Uterus (tissue), 2 donors: ENCODE data around the gene PCSK4.

Experiments used
- POLR2A ChIP-seq, 2 donors: fragments of 450-650 bp; IDR thresholded peaks; one replicate each; pipeline ENCODE4 v1.6.1; 2016; ENCODE audit warnings: antibody characterized with exemption in 2 of 2, mild to moderate bottlenecking in 1 of 2, moderate library complexity in 1 of 2
- TF ChIP-seq, protein P1 (sequence below), 4 experiments: fragments of 200-600 bp in 2 of 4; fragments of 450-650 bp in 2 of 4; sonication (generic) in 2 of 4; IDR thresholded peaks; one replicate each; pipeline ENCODE4 v1.5.1; 2016 to 2019; ENCODE audit warnings: antibody characterized with exemption in 4 of 4, mild to moderate bottlenecking in 2 of 4, moderate library complexity in 1 of 4

DNA sequence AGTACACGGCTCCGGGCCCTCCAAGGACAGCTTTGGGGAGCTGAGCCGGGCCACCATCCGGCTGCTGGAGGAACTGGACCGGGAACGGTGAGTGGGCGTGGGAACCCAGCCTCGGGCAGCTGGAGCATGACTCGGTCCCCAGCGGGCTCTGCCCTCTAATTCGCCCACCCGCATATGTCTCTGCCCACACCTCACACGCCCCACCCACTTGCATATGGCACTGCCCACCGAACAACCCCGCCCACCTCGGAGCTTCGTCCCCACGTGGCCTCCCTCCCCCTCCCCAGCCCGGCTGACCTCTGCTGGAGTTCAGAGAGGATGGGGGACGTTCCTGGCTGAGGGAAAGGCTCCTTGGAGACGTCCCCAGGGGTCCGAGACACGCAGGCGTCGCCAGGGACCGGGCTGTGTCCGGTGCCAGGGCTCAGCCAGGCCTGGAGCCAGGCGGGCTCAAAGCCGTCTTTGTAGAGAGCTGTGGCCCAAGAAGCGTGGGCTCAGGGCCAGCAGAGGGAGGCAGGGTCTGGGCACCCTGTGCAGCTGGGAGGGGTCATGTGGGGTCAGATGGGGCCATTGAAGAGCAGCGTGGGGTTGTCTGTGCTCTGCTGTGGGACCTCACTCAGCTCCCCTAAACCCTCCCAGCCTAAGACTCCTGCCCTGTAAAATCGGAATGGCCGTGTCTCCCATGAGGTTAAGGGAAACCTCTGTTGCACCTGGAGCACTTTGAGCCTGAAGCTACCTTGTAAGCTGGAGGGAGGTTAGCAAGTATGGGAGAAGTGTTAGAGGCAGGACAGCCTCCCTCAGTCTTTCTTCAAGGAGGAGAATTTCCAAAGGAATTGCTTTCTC is 36.4 kb downstream of the PCSK4 start:
- no peak for TF ChIP-seq POLR2A (IDR thresholded peaks at IDR 0.05)
- TF ChIP-seq, protein P1, sequence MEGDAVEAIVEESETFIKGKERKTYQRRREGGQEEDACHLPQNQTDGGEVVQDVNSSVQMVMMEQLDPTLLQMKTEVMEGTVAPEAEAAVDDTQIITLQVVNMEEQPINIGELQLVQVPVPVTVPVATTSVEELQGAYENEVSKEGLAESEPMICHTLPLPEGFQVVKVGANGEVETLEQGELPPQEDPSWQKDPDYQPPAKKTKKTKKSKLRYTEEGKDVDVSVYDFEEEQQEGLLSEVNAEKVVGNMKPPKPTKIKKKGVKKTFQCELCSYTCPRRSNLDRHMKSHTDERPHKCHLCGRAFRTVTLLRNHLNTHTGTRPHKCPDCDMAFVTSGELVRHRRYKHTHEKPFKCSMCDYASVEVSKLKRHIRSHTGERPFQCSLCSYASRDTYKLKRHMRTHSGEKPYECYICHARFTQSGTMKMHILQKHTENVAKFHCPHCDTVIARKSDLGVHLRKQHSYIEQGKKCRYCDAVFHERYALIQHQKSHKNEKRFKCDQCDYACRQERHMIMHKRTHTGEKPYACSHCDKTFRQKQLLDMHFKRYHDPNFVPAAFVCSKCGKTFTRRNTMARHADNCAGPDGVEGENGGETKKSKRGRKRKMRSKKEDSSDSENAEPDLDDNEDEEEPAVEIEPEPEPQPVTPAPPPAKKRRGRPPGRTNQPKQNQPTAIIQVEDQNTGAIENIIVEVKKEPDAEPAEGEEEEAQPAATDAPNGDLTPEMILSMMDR (IDR thresholded peaks at IDR 0.05), result no peak
